Measurements from ENCODE around the gene NXPE1. TPM values are rescaled to one million over a fixed set of nuclear protein-coding genes. Genes with fewer than 3 reads are reported as not detected.

Gene NXPE1
- total RNA-seq, 1 experiment from 2014 or later: not detected

- WGBS (ENCODE audit: extremely low coverage, insufficient read length, low lambda C conversion rate): no CpG with 5 or more reads among the region's 3 CpGs
- Mint-ChIP-seq H3K27ac (no peak overlapping the region), H3K4me1 (peaks cover 37% of the 10 kb centered on the region in 2 experiments)
Observed at GRCh38 chr11:114569801-114570200, 10.1 kb upstream of the NXPE1 start.

More at GRCh38 chr11:114569801-114570200, 10.1 kb upstream of the NXPE1 start:
- Histone ChIP-seq H3K27me3 (ENCODE audit: insufficient read depth, low read length) (no peaks in the 10 kb centered on the region), H3K4ac (ENCODE audit: low read depth, low read length) (no peak overlapping the region), H3T11ph (ENCODE audit: low read length) (no peak overlapping the region), H3K23ac (ENCODE audit: insufficient read length, low read depth, low read length) (no peak overlapping the region), H2BK12ac (ENCODE audit: insufficient read length, low read depth, low read length) (no peak overlapping the region), H4K91ac (ENCODE audit: insufficient read length, low read depth, low read length) (no peak overlapping the region), H3K23me2 (ENCODE audit: insufficient read length, low read depth, low read length, poor library complexity, severe bottlenecking) (no peaks in the 10 kb centered on the region), H3K18ac (ENCODE audit: insufficient read length, low read depth, low read length) (no peak overlapping the region), H2AFZ (ENCODE audit: low read length) (no peak overlapping the region), H2BK5ac (ENCODE audit: insufficient read length, low read length) (no peak overlapping the region), H3K56ac (ENCODE audit: insufficient read length, low read depth, low read length) (no peak overlapping the region), H3K27ac (ENCODE audit: insufficient read length, low read depth, low read length) (no peak overlapping the region), H2BK15ac (ENCODE audit: low read depth, low read length) (no peak overlapping the region), H3K79me1 (ENCODE audit: insufficient read depth, low read depth, low read length, poor library complexity, severe bottlenecking) (no peaks in the 10 kb centered on the region), H3K9ac (ENCODE audit: extremely low read depth, insufficient read length, low read length) (no peak overlapping the region), H3K4me2 (ENCODE audit: insufficient read depth, insufficient read length, low read length) (no peak overlapping the region), H4K5ac (ENCODE audit: insufficient read length, low read depth, low read length) (no peak overlapping the region), H4K8ac (replicated peaks; ENCODE audit: insufficient read length, low read depth, low read length) (no peak overlapping the region), H4K20me1 (ENCODE audit: control insufficient read depth, insufficient read depth, insufficient read length) (no peaks in the 10 kb centered on the region), H3K79me2 (ENCODE audit: insufficient read depth, low read length) (no peaks in the 10 kb centered on the region), H2BK20ac (ENCODE audit: low read depth, low read length, poor library complexity, severe bottlenecking) (no peak overlapping the region), H2BK120ac (ENCODE audit: low read depth, low read length, poor library complexity, severe bottlenecking) (no peak overlapping the region), H3K14ac (ENCODE audit: insufficient read depth, low read length) (no peak overlapping the region), H3K9me3 (ENCODE audit: control insufficient read depth, low read depth, low read length) (no peaks in the 10 kb centered on the region), H2AK5ac (ENCODE audit: insufficient read length, low read length) (no peak overlapping the region), H3K4me1 (ENCODE audit: insufficient read depth, low read length) (peaks cover 4% of the 10 kb centered on the region)
- H3K4me3 Mint-ChIP-seq: no peak overlapping the region
- no peak for DNase-seq
- TF ChIP-seq CTCF (conservative IDR thresholded peaks at IDR 0.05): no peak
- H3K27me3 Mint-ChIP-seq (ENCODE audit: low read depth): no peaks in the 10 kb centered on the region
- H3K36me3 Mint-ChIP-seq (ENCODE audit: insufficient read depth in 1 of 3, low read depth in 3 of 3): peaks cover 0 to 19% (median 0%) of the 10 kb centered on the region in 3 experiments; a peak in 3 of 7 replicates
- H3K9me3 Mint-ChIP-seq: peaks cover 0 to 11% of the 10 kb centered on the region in 2 experiments; a peak in 4 of 5 replicates
